HFFc6 (cell line): Measurements from ENCODE around the gene EML6. TPM values are rescaled to one million over a fixed set of nuclear protein-coding genes. Genes with fewer than 3 reads are reported as not detected.

Experiments used
- DNase-seq: peaks from one replicate; pipeline ENCODE4 v3.0.0-alpha.2; 2018
- H3K27ac Mint-ChIP-seq: 2 replicates; pipeline ENCODE4 v1.8.0; 2020; ENCODE audit warnings: mild to moderate bottlenecking, mixed read lengths
- H3K27me3 Mint-ChIP-seq: 2 replicates; pipeline ENCODE4 v1.8.0; 2021; ENCODE audit warnings: mild to moderate bottlenecking, moderate library complexity, mixed read lengths; ENCODE audit not compliant: insufficient read depth
- H3K36me3 Mint-ChIP-seq: 2 replicates; pipeline ENCODE4 v1.8.0; 2021; ENCODE audit warnings: low read depth, mixed read lengths
- H3K4me1 Mint-ChIP-seq: 2 replicates; pipeline ENCODE4 v1.8.0; 2020; ENCODE audit warnings: low read depth, mixed read lengths
- H3K4me3 Mint-ChIP-seq: 2 replicates; pipeline ENCODE4 v1.8.0; 2020; ENCODE audit warnings: mild to moderate bottlenecking, moderate library complexity, mixed read lengths
- H3K9me3 Mint-ChIP-seq: 2 replicates; pipeline ENCODE4 v1.8.0; 2020; ENCODE audit warnings: mild to moderate bottlenecking, mixed read lengths
- CTCF ChIP-seq: fragments of 200-600 bp; sonication (generic); IDR thresholded peaks from 2 replicates; pipeline ENCODE4 v1.5.0; 2021; ENCODE audit warnings: antibody characterized with exemption, mild to moderate bottlenecking
- total RNA-seq, 6 experiments: library from RNA; stranded (reverse); fragmentation: NEBNext Ultra II Directional; extraction: Animal tissue kit (Norgen Biotek cat#: 25700); gene quantifications; 2 replicates in 1 of 6; 3 replicates in 5 of 6; pipeline ENCODE4 v1.2.3, GENCODE V29; 2021

The EML6 gene
- total RNA-seq, 6 experiments from 2014 or later: 0.05 to 0.37 (median 0.25) TPM

DNA sequence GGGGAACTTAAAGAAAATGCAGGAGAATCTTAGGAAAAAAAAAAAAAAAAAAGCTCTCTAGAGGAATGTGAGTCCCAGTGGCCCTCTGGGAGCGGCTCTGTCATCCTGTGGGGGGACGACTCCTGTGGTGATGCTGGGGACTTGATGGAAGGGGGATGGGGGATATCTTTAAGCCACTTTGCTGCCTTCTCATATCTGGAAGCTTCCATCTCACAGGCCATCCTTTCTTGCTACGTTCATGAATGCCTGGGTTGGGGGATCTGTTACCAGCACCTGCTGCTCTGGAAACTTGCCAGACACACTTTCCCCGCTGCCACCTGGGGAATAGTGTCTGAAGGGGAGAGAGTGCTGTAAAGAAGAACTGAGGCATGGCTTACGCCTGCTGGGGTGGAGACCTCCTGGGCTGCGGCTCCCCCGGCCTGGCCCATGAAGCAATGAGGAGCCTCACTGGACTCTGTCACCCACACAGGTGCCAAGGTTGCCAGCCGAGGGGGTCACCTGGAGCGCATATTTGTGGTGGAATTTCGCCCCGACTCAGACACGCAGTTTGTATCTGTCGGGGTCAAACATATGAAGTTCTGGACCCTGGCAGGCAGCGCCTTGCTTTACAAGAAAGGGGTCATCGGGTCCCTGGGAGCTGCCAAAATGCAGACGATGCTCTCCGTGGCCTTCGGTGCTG lies 234.0 kb downstream of the EML6 start:
- no peak for DNase-seq
- no peak for TF ChIP-seq CTCF
- no peak overlapping the region for H3K27ac Mint-ChIP-seq
- no peaks in the 10 kb centered on the region for H3K9me3 Mint-ChIP-seq
- H3K4me1 Mint-ChIP-seq: peaks cover 35% of the 10 kb centered on the region
- H3K36me3 Mint-ChIP-seq: 0 out of 2 replicates have a peak, but pooled peaks cover 4% of the 10 kb centered on the region
- no peak overlapping the region for H3K4me3 Mint-ChIP-seq
- peaks cover 14% of the 10 kb centered on the region for H3K27me3 Mint-ChIP-seq

DNA sequence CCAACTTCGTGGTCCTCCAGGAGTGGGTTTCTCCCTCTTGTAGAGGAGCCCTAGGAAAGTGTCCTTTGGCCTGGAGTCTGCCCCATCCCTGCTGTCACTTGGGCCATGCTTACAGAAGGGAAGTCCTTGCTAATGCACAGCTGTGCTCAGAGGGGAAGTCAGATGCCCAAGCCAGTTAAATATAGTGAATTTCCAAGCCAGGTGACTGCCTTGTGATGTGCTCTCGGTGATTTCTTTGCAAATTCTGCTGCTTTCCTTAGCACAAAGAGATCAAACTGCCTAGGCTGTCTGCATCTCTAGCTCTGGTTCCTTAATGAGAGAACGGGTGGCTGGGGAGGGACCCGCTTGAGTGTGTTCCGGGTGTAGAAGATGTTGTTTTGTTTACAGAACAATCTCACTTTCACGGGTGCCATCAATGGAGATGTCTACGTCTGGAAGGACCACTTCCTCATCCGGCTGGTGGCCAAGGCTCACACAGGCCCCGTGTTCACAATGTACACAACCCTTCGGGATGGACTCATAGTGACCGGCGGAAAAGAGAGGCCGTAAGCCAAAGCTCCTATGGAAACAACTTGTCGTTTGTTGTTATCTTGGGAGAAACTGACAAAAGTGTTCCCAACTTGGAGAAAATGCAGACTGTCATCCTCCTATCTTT lies 235.4 kb downstream of the EML6 start:
- no peak for TF ChIP-seq CTCF
- Mint-ChIP-seq H3K36me3 (0 out of 2 replicates have a peak, but pooled peaks cover 4% of the 10 kb centered on the region), H3K27ac (no peak overlapping the region), H3K4me1 (peaks cover 34% of the 10 kb centered on the region), H3K9me3 (no peaks in the 10 kb centered on the region), H3K4me3 (no peak overlapping the region), H3K27me3 (peaks cover 17% of the 10 kb centered on the region)
- no peak for DNase-seq

DNA sequence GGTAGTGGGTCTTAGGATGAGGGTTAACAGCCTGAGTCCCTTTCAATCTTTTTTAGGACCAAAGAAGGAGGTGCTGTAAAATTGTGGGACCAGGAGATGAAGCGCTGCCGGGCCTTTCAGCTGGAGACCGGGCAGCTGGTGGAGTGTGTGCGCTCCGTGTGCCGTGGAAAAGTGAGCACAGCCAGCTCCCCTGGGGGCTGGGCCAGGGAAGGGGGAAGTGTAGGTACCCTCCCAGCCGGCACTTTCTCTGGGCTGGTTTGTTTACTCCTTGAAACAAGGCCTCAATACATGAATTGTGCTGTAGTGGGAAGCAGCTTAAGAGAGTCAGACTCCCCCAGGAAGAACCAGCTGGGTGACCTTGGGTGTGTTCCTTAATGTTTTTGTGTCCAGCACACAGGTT lies 236.7 kb downstream of the EML6 start:
- no peak overlapping the region for H3K27ac Mint-ChIP-seq
- peaks cover 18% of the 10 kb centered on the region for H3K27me3 Mint-ChIP-seq

DNA sequence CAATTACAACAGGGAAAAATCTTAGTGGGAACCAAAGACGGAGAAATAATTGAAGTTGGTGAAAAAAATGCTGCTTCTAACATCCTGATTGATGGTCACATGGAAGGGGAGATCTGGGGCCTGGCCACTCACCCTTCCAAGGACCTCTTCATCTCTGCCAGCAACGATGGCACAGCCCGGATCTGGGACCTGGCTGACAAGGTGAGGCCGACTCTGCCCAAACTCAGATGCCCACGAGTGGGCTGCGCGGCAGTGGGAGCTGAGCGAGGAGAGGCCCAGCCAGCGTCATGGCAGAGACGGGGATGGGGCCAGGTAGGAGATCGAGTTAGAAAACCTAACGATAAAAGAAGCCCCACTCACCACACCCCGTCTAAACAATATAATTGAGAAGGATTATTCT lies 239.0 kb downstream of the EML6 start:
- peaks cover 30% of the 10 kb centered on the region for H3K36me3 Mint-ChIP-seq
- no peaks in the 10 kb centered on the region; the same call in 1 of the 2 replicates for H3K9me3 Mint-ChIP-seq
- H3K4me3 Mint-ChIP-seq: peak overlapping the region; percentile 0; the same call in 1 of the 2 replicates
- H3K4me1 Mint-ChIP-seq: peaks cover 51% of the 10 kb centered on the region
- no peak for TF ChIP-seq CTCF
- no peak for DNase-seq
- H3K27me3 Mint-ChIP-seq: peaks cover 38% of the 10 kb centered on the region
- H3K27ac Mint-ChIP-seq: 0 out of 2 replicates have a peak overlapping the region, but pooled peaks have one; percentile 5

More for the DNA sequence above, 236.7 kb downstream of the EML6 start:
- Mint-ChIP-seq H3K4me3 (no peak overlapping the region), H3K4me1 (peaks cover 37% of the 10 kb centered on the region), H3K36me3 (peaks cover 7% of the 10 kb centered on the region; the same call in 1 of the 2 replicates), H3K9me3 (no peaks in the 10 kb centered on the region)
- TF ChIP-seq CTCF: no peak
- no peak for DNase-seq

- H3K9me3 Mint-ChIP-seq: no peaks in the 10 kb centered on the region; the same call in 1 of the 2 replicates
- no peak overlapping the region; the same call in 1 of the 2 replicates for H3K4me3 Mint-ChIP-seq
- no peak for TF ChIP-seq CTCF
- peaks cover 56% of the 10 kb centered on the region for H3K4me1 Mint-ChIP-seq
- peak overlapping the region; percentile 22; the same call in 1 of the 2 replicates for H3K27ac Mint-ChIP-seq
- H3K36me3 Mint-ChIP-seq: peaks cover 35% of the 10 kb centered on the region
- DNase-seq: no peak
- peaks cover 41% of the 10 kb centered on the region for H3K27me3 Mint-ChIP-seq
Observed at GRCh38 chr2:54962935-54963440, 239.5 kb downstream of the EML6 start.
